Measurements from ENCODE around the gene GOLGA3. TPM values are rescaled to one million over a fixed set of nuclear protein-coding genes. Genes with fewer than 3 reads are reported as not detected.

Gene GOLGA3
- total RNA-seq, 1 donor = 104 TPM

GRCh38 chr12:132741620-132742019 is 87.0 kb downstream of the GOLGA3 start:
- no peak overlapping the region for H3K4me3 ChIP-seq (ENCODE audit: low read depth, low read length)
- no peak for DNase-seq (ENCODE audit: low read depth)
- TF ChIP-seq CTCF (IDR thresholded peaks at IDR 0.05; ENCODE audit: insufficient read depth, low read length) = no peak

DNA sequence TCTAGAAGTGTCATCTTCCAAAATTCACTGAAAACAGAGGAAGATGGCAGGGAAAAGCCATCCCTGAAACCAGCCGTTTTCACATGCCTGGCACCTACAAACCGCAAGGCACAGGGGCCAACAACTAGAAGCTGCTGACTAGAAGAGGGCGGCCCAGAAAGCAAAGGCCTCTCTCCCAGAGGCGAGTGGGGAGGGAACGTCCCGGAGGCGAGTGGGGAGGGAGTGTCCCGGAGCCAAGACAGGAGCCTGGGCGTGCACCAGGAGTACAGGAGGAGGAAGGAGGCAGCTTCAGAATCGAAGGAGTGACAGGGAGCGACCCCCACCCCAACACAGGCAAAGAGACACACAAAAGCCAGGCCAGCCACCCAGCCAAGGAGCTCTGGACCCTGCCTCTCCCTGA is 88.0 kb downstream of the GOLGA3 start:
- no peak for DNase-seq (ENCODE audit: low read depth)
- no peak for TF ChIP-seq CTCF (IDR thresholded peaks at IDR 0.05; ENCODE audit: insufficient read depth, low read length)
- no peak overlapping the region for H3K4me3 ChIP-seq (ENCODE audit: low read depth, low read length)

DNA sequence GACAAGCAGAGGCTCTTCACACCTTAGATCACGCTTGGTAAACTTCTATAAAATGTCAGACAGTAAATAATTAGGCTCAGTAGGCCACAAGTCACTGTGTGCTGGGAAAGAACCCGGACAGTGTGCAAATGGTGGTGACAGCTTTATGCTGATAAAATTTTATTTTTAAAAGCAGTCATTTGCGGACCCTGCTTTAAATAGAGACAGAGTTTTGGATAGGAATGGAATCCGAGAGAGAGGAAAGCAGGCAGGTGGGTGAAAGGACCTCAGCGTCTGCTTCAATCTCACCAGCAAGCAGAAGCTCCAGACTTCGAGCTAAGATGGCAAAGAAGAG is 88.4 kb downstream of the GOLGA3 start:
- no peak for DNase-seq (ENCODE audit: low read depth)
- H3K4me3 ChIP-seq (ENCODE audit: low read depth, low read length) = no peak overlapping the region
- no peak for TF ChIP-seq CTCF (IDR thresholded peaks at IDR 0.05; ENCODE audit: insufficient read depth, low read length)

GRCh38 chr12:132739600-132740312 is 88.9 kb downstream of the GOLGA3 start:
- DNase-seq (ENCODE audit: low read depth) = no peak
- H3K4me3 ChIP-seq (ENCODE audit: low read depth, low read length) = no peak overlapping the region
- TF ChIP-seq CTCF (IDR thresholded peaks at IDR 0.05; ENCODE audit: insufficient read depth, low read length) = no peak

DNA sequence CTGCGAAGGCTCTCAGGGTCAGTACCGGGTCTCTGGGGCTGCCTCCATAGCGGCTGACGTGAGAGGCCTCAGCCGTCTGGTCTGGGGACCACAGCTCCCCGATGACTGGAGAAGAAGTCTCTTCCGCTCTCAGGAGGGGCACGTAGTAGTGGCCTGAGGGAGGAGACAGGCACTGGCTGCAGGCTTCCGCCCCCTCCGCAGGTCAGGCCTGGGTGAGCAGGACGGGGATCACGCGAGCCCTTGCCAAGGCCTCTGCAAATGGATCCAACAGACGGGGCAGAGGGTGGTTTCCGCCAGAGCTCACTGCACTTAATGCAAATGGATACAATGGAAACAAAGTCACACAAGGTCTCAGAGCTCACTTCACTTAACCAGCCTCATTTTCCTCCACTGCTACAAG is 91.8 kb downstream of the GOLGA3 start:
- TF ChIP-seq CTCF (IDR thresholded peaks at IDR 0.05; ENCODE audit: insufficient read depth, low read length) = no peak
- no peak for DNase-seq (ENCODE audit: low read depth)
- no peak overlapping the region for H3K4me3 ChIP-seq (ENCODE audit: low read depth, low read length)

DNA sequence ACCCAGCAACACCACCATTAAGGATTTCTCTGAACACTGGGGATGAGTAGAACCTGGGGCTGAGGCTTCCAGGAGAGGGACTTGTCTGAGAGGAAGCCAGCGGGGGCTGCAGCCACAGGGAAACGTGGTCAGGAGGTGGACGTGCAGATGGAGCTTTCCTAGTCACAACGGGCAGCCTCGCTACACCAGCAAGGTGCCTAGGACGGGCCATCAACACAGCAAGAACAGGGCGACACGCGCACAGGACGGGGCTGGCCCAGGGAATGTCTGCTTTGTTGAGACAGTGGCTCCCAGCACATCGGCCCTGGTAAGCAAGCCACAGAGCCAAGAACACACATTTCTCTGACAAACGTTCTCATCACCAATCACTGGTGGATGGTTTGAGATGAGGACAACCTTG is 92.3 kb downstream of the GOLGA3 start:
- no peak for DNase-seq (ENCODE audit: low read depth)
- no peak overlapping the region for H3K4me3 ChIP-seq (ENCODE audit: low read depth, low read length)
- no peak for TF ChIP-seq CTCF (IDR thresholded peaks at IDR 0.05; ENCODE audit: insufficient read depth, low read length)

DNA sequence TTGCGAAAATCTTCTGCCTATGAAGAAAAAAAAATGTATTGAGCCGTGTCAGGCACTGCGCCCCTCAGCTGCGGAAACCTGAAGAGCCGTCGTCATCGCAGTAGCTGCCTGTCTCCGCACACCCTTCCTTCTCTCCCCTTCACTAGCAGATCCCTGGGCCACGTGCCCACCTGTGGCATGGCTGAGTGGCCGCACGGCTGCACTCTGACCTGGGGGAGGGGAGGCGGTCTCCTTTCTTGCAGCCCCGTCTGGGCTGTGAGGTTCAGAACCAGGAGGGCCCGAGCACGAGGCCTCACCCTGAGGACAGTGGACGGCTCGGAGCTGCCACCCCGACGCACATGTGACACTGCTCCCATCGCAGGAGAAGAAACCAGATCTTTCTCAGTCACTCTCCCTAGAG is 93.2 kb downstream of the GOLGA3 start:
- DNase-seq (ENCODE audit: low read depth) = no peak
- TF ChIP-seq CTCF (IDR thresholded peaks at IDR 0.05; ENCODE audit: insufficient read depth, low read length) = no peak
- no peak overlapping the region for H3K4me3 ChIP-seq (ENCODE audit: low read depth, low read length)

Data from fibroblast of the aortic adventitia (primary cell).